Measurements from ENCODE around the gene ARF3.

ARF3 gene

DNA sequence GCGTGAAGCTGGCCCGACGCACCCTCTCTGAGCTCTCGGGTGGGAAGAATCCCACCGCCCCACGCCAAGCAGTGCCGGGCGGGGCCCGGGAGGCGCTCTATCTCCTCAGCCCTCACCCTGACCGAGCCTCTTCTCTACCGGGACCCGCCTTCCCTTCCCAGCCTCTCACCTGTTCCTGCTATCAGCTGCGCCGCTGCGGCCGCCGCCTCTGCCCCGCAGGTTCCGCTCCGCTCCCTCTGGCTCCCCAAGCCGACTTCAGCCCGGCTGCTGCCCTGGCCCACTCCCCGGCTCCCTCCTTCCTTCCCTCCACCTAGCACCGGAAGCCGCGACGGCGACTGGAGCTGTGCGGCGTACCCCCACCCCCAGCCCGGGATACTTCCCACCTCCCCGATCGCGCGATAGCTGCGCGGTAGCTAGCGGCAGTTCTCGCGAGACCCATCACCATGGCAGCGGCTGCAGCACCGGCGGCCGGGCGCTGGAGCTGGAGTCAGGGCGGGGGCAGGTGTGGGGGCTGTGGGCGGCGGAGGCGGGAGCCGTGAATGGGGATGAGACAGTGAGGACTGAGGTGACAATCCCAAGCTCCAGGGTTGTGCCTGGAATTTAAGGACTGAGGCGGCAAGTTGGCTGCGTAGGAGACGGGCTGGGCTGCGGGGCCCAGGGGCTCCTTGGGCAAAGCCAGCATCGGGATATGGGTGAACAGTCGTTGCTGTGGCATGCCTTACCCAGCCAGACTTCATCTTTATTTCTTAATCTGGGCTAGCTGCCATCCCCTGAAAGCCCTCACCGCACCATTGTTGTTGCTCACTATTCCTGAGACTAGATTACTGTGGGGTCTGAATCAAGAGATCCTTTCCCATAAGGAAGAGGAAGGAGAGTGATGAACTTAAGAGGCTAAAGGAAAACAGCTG, at the start of gene ARF3:
ARF3 (minus strand) TSS at position 347 of the 908 bp plus-strand sequence. CDS start 16,392 bp downstream, outside the sequence.
- DNase-seq = peak; percentile 93

DNA sequence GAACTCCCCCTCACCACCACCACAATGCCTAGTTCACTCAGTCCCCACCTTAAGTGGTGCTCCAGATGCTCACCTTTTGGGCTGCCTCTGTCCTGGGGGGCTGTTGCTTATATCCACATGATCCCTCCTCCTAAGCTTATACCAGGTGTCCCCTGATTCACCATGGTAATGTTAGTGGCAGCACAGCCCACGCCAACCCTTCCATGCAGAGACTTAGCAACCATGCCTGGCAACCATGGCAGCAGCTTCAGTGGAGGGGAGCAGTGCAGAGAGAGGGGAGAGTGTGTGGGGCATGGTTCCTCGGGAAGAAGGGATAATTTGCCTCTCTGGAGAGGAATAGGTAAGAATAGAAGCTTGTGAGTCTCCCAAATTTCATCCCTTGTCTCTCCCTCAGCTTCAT, 43.1 kb upstream of the ARF3 start:
- DNase-seq = no peak

DNA sequence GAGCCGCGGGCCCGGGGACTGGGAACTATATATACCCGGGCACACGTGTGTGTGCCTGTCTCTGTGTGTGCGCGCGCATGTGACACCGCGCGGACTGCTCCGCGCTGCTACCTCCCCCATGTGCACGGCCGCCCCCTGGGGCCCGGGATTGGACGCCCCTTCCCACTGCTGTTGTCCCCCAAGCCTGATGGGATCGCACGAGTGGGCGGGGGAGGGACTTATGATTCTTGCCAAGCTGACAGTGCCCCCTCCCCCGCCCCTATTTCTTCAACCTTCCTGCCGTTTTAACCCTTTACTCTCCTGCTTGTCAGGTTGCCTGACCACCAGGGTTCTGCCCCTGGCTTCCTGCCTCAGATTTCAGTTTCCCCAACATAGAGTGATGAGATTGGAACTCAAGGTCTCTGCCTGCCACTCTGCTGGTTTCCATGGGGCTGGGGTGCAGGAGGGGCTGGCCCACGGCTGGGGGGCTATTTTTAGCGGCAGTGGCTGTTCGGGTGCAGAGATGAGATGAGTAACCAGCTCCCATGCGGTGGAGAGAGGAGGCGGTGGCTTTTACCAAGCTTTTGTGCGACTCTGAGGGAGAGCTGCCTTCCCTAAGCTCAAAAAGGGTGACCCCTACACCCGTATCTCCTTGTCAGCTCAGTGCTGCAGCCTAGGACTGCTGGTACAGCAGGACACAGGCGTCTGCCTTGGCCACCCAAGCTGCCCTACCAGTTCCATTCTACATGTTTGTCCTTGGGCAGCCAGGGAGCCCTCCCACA, 42.3 kb upstream of the ARF3 start, which contains the start of gene DDN:
DDN (minus strand) TSS at position 5 of the 761 bp plus-strand sequence. CDS start 88 bp downstream, outside the sequence.
- peak; percentile 45 for DNase-seq

DNA sequence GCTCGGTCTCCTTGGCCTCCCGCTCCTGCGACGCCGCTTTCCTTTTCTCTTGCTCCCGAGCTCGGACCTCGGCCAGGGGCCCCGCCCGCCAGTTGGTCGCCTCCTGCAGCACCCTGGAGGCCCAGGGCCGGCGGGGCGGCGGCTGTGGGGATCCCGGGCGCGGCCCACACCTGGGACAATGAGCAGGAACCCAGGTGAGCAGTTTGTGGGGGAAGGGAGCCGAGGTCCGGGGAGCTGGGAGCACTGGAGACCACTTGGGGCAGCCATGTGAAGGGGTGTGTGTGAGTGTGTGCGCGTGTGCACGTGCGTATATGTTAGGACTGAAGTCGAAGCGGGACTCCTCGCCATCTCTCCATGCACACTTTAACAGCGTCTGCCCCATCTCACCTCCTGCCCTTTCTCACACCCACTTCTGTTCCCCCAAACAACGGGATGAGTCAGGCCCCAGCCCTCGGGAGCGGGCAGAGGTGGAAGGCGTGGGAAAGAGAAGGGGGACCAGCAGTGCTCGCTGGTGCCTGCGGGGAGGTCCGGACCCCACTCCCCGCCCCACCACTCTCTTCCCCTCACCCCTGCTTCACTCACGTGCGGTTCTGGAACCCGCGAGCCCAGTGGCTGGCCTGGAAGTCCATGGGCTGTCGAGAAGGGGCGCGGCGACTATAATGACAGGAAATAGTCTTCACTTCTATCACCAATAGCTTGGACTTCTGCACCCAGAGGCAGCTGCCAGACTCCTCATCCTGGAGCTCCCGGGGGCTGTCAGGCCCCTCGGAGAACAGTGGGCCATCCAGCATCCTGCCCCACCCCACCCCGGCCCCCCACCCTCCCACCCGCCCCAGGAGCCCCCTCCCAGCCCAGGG, 41.4 kb upstream of the ARF3 start:
- DNase-seq = no peak

DNA sequence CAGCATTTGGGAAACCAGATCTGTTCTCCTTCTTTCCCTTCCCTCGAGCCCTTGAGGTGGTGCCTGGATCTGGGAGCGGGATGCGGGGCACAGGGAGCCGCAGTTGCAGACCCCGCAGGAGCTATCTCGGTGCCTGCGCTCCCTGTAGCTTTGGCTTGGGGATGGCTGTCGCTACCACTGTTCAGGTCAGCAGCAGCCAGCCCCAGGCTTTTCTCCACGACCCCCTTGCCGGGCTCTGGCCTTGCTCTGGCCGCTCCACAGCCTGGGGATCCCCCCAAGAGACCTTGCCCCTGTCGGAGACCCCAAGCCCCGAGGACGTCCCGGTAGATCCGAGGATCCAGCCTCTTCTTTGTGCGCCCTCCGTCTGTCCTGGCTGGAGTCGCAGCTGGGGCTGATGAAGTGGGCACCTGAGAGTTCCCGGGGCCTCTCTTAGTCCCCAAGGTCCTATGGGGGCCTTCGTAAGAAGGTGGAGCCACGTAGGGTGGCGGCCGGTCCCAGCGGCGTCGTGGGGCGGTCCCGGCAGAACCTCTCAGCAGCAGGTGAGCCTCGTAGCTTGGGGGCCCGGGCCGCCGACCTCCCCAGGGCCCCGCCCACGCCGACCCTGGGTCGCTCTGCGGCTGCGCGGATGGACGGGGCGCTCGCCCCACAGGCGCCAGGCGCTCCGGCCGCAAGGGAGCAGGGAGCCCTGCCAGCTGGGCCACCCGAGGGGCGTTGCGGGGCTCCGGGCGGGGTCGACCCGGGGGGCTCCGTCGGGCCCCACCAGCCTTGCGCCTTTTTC, 40.6 kb upstream of the ARF3 start:
- peak; percentile 47 for DNase-seq

DNA sequence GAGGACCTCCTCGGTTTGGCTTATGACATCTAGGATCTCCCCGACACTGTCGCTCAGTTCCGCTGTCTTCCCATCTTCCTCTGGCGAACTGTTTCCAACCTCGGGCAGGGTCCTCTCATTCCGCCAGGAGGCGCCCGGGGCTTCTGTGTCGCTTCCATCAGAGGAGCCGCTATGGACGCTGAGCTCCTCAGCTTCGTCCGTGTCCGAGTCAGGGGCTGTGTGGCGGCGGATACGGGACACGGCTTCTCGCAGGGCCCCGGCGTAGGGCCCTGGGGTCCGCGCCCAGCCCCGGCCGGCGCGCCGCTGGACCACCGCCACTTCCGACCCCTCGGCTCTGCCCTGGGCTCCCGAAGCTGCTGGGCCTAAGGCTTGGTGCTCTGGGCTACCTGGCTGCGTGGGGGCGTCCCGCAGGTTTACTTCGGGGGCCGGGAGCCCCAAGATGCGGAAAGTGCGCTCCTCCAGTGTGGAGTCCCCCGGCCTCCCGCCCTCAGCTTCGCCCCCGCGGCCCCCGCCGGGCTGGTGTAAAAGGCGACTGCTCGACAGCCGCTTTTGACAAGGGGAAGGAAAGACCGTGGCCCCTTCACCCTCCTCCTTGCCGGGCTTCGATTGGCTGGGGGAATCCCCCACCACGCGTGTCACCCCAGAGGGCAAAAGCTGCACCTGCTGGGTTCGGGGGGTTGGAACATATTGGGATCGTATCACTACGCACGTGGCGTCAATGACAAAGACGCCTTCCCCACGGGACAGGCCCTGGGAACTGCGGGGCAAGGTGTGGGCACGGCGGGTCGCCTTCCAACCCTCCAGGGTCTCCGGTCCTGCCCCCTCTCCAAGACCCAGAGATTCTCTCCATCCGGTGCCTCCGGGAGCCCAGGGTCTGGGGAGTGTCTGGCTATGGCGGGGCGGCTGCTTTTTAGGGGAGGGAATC, 39.8 kb upstream of the ARF3 start:
- no peak for DNase-seq

DNA sequence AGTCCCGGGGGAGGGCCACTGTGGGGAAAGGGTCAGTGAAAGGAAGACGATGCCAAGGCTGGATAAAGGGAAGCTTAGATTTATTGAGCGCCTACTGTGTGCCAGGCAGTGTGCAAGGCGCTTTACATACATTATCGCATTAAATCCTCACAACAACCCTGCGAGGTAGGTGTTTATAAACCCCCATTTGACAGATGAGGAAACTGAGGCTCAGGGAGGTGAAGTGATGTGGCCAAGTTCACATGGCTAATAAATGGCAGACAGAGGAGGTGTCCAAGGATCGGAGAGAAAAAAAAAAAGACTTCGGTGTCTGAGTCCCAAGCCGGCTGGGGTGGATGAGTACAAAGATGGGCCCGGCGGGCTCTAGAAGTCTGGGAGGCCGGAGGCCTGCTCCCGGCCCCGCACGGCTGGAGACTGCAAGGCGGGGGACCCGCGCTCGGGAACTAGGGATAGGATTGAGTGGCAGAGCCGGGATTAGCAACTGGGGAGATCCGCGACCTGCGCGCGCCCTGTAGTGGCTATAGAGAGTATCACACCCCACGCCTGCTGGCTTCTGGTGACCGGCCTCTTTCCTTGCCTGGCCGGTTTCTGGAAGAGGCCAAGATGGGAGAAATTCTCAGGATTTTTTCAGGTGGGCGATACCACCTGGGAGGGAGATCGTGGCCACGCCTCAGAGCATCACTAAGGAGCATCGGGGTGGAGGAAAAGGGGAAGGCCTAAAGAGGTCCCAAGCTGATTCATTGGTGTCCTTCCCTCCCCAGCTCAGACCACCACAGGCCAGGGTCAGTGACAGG, 38.0 kb upstream of the ARF3 start:
- peak; percentile 57 for DNase-seq

DNA sequence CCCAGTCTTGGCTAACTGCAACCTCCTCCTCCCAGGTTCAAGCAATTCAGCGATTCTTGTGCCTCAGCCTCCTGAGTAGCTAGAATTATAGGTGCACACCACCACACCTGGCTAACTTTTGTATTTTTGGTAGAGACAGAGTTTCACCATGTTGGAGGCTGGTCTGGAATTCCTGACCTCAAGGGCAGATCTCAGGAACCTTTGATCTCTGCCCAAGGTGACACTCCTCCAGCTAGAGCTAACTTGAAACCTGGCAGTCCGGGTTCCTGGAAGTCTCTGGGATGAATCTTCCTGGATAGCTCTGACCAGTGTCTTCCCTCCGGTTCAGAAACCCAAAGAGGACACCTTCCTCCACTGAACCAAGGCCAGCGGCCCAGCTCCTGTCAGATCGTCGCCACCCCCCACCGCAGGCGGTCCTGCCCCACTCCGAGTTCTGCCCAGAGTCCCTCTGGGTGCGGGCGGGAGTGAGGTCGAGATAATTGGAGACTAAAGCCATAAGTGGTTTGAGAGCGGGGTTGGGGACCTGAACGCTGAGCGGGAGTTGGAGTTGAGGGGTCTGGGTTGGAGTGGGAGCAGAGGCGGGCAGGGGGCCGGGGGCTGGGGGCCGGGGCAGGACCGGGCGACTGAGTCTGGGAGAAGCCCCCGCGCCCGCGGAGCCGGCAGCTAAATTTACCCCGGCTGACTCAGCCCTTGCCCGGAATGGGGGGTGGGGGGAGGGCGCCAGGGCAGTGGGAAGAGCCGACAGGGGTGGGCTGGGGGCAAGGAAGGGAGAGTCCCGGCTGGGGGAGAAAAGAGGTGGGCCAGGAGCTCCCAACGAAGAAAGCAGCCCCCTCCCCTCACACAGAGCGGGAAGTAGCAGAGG, 37.2 kb upstream of the ARF3 start:
- DNase-seq = no peak

DNA sequence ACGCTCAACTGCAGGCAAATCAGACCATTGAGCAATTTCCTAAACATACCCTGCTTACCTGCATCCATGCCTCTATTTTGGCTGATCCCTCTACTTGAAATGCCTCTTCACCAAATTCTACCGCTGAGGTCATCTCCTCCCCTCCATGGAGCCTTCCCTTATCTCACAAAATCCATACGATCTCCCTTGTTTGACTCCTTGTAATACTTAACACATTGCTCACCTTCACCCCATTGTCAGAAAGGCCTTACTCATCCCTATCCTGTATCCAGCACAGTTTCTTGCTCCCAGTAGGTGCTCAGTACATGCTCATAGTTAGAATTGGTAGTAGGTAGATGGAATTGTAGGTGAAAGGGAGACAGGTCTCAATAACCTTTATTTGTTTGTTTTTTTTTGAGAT, 36.5 kb upstream of the ARF3 start:
- DNase-seq = no peak

DNA sequence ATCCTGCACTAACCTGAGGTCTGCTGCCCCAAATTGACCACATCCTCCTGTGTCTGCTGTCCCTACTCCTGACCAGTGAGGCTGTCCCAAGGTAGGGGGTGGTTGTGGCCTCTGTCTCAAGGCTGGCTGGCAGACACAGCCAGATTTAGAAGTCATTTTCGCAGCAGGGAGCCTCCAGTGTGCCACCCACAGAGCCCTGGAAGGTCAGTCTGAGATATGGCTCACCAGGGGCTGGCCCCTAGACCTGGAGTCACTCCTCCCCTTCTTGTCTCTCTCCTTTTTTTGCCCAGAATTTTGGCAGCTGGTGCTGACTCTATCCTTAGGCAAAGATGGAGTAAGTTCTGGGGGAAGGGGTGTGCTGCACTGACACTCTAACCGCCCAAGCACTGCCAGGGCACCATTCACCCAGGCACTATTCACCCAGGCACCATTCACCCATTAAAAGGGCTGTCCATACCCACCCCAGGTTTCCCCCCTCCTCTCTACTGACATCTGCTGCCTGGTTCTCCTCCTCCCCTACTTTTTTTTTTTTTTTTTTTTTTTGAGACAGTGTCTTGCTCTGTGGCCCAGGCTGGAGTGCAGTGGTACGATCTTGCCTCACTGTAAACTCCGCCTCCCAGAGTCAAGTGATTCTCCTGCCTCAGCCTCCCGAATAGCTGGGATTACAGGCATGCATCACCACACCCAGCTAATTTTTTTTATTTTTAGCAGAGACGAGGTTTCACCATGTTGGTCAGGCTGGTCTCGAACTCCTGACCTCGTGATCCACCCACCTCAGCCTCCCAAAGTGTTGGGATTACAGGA, 34.2 kb upstream of the ARF3 start:
- no peak for DNase-seq

DNA sequence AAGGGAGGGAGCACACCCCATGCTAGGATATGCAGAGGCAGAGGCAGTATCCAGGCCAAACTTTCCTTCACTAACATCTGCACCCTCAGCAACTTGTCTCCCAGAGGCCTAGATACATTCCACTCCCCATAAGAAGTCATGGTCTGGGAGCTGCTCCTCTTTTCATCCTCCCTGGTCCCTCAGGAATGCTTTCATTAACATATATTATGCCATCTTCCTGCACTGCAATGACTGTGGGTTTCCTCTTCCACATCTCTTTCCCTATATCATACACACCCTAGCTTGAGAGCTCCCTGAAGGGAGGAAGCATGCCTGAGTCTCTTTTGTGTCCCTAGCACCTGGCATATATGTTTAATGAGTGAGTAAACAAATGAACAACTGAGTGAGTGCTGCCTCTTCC, 33.3 kb upstream of the ARF3 start:
- no peak for DNase-seq

DNA sequence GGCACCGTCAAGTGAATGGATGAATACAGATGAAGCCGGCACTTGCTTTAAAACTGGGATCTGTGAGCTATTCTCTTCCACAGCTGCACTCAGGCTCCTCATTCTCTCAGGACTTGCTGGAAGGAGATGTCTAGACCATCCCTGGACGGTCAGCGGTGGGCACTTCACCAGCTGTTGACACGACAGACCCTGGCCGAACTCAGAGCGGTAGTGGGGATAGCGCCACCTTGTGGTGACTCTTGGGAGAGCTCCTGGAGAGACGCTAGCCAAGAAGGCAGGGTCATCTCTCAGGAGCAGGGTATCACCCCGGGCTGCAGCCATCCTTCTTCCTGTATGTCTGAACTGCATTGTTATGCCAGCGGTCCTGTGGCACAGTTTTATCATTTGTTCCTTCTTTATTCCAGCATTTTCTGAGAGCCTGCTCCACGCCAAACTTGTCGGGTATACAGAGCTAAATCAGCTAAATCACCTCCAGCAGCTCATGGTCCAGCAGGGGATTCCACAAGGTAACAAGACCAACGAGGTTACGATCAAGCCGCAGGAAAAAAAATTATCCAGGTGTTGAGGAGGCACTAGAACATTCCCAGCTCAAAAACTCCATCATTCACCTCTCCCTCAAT, 30.9 kb upstream of the ARF3 start:
- DNase-seq = peak; percentile 87

DNA sequence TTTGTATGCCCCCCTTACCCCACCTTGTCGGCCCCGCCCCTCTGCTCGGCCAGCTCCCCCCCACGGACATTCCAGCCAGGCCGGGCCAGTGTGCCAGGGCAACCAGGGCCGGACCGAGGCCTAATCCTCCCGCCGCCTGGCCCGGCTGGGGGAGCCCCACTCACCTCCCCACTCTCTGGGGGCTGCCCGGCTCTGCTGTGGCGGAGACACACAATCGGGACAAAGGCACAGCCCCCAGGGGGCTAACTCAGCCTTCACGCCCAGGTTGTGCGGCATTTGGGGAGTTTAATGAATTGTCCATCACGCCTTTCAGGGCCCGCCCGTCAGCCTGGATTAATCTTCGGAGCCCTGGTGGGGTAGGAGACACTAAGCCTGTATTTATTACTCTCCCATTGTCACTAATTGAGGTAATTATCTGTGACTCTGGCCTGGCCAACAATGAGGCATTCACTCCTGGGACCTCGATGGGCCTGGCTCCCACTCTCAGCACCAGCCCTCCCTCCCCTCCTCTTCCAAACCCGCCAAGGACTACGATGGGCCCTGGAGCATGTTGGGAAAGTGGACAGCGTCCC, 29.5 kb upstream of the ARF3 start:
- DNase-seq = no peak

DNA sequence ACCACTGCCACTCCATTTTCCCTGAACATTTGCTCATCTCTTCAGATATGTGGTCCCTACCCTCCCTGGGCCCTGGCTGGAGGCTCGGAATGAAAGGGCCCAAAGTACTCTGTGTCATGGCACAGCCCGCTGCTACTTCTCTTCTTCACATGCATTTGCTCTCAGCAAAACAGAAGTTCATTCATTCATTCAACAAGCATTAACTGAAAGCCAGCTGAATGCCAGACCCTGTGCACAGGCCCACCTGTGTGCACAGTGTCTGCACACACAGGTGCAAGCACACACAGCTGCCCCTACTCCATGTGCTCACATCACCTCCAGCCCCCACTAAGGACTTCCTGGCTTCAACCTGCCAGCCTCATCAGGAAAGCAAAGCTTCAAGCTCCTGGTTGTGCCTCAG, 28.6 kb upstream of the ARF3 start:
- DNase-seq = no peak

DNA sequence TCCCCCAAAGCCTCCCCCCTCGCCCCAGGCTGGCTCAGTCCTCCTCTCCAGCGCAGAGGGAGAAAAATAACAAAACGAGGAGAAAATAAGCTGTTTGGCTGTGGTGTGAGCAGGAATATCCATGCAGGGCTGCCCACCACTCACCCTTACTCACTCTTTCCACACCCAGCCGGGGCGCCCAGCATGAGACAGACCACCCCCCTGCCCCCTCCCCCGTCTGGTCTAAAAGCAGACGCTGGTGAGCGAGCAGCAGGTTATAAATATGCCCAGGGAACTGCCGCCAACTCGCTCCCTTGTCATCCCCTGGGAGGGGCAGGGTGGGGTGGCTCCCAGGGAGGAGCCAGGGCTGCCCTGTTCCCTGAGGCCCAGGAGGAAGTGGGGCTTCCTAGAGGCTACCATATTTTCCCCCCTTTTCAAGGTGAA, 28.2 kb upstream of the ARF3 start:
- DNase-seq = no peak

DNA sequence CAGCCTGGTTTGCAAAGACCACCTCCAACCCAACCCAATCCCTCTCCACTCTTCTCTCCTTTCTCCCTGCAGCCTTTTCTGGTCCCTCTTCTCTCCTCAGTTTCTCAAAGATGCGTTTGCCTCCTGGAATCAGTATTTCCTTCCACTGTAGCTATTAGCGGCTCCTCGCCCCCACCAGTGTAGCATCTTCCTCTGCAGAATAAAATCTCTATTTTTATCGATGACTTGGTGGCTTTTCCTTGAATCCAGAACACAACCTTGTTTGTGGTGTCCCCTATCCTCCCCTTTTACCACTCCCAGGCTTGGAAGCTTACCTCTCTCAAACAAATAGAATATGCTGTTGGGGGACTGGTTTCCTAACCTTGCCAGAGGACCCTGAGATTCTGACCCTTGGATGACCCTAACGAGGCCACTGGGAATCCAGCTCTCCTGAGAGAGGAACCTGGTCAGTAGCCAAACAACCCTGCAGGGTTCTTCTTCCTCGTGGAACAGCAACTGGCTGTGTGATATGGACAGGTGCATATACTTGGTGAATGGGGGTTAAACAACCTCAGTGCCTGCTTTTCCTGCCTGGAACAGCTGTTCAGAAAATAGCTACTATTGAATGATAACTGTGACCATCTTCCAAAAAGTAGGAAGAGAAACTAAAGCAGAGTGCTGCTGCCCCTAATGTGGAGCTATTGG, 25.3 kb upstream of the ARF3 start:
- DNase-seq = no peak

DNA sequence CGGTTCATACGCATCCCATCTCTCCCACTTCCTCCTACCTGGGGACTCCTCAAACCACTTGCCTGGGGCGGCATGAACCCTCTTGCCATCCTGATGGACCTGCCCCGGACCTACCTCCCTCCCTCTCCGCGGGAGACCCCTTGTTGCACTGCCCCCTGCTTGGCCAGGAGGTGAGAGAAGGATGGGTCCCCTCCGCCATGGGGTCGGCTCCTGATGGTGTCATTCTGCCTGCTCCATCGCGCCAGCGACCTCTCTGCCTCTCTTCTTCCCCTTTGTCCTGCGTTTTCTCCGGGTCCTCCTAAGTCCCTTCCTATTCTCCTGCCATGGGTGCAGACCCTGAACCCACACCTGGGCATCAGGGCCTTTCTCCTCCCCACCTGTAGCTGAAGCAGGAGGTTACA, 24.5 kb upstream of the ARF3 start:
- no peak for DNase-seq
